Cardiac muscle cell (in vitro differentiated cells and primary cell): ENCODE measurements around the gene SOAT2. TPM values are rescaled to one million over a fixed set of nuclear protein-coding genes. Genes with fewer than 3 reads are reported as not detected.

ENCODE experiments used
- DNase-seq, 2 donors: peaks; one replicate each; pipeline versions ENCODE4 v3.0.0 to v3.0.0-alpha.2; 2010 to 2017; ENCODE audit warnings: low read depth in 1 of 2, low spot score in 1 of 2
- H3K27ac ChIP-seq: fragments of 200-600 bp; sonication (generic); 2 replicates; pipeline ENCODE4 v1.5.1; 2016
- H3K27me3 ChIP-seq: fragments of 200-600 bp; sonication (generic); 2 replicates; pipeline ENCODE4 v1.6.0; 2016; ENCODE audit warnings: control low read depth
- H3K36me3 ChIP-seq: fragments of 200-600 bp; sonication (generic); 2 replicates; pipeline ENCODE4 v1.5.1; 2016; ENCODE audit warnings: control low read depth
- H3K4me1 ChIP-seq: fragments of 200-600 bp; sonication (generic); 2 replicates; pipeline ENCODE4 v1.8.1; 2017; ENCODE audit warnings: low read depth, mild to moderate bottlenecking, mixed run types
- H3K4me3 ChIP-seq: fragments of 200-600 bp; sonication (generic); 2 replicates; pipeline ENCODE4 v1.5.1; 2016; ENCODE audit warnings: mild to moderate bottlenecking
- H3K9me3 ChIP-seq: fragments of 200-600 bp; sonication (generic); 2 replicates; pipeline ENCODE4 v1.5.1; 2017; ENCODE audit warnings: low read depth, mild to moderate bottlenecking, control low read depth
- CTCF ChIP-seq: IDR thresholded peaks from 2 replicates; pipeline ENCODE4 v1.5.1; 2012; ENCODE audit warnings: low read depth, mild to moderate bottlenecking, low read length
- polyA plus RNA-seq: library from polyadenylated mRNA; unstranded; fragments of >200 nt; fragmentation: Nextera tagmentation; extraction: Ambion mirVana; gene quantifications from 2 replicates; pipeline ENCODE4 v1.2.1, GENCODE V29; 2016
- total RNA-seq: library from RNA; depleted of rRNA; stranded (reverse); fragments of >200 nt; gene quantifications from 2 replicates; pipeline ENCODE4 v1.2.3, GENCODE V29; 2016

The SOAT2 gene
- total and polyA plus RNA-seq, 2 experiments from 2014 or later = 0.57 to 1.9 TPM

DNA sequence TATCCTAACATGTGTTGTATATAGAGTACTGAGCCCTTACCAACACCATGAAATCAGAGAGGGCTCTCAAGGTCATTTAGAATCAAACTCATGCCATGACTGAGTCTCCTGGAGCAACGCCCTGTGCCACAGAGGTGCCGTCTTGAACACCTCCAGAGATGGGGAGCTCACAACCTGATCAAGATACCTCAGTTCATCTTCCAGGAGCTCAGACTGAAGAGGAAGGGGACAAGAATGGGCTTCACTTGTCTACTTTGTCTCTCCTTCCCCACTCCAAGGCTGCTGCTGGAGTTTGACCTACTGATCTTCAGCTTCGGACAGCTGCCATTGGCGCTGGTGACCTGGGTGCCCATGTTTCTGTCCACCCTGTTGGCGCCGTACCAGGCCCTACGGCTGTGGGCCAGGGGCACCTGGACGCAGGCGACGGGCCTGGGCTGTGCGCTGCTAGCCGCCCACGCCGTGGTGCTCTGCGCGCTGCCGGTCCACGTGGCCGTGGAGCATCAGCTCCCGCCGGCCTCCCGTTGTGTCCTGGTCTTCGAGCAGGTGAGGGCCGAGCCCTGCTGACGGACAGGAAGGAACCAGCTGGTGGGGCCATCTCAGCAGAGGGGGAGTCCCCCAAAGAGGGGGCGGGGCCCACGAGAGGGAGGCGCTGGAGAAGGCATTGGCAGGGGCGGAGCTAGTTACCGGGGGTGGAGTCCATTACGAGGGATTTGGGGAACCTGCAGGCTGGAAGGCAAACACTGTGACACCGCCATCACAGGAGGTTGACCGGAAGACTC, 12.0 kb downstream of the SOAT2 start:
- Histone ChIP-seq H3K27ac (peak overlapping the region; percentile 60), H3K4me1 (peaks cover 12% of the 10 kb centered on the region), H3K9me3 (no peaks in the 10 kb centered on the region), H3K36me3 (no peaks in the 10 kb centered on the region), H3K4me3 (no peak overlapping the region), H3K27me3 (no peaks in the 10 kb centered on the region)
- DNase-seq = no peak
- TF ChIP-seq CTCF = no peak

- peak overlapping the region; percentile 72 for H3K27ac ChIP-seq
Measured at GRCh38 chr12:53115891-53116648, 12.8 kb downstream of the SOAT2 start.

GRCh38 chr12:53118751-53119300, 15.5 kb downstream of the SOAT2 start:
- Histone ChIP-seq H3K9me3 (no peaks in the 10 kb centered on the region), H3K4me3 (no peak overlapping the region), H3K27me3 (no peaks in the 10 kb centered on the region), H3K36me3 (no peaks in the 10 kb centered on the region), H3K27ac (no peak overlapping the region), H3K4me1 (peaks cover 12% of the 10 kb centered on the region)
- TF ChIP-seq CTCF = no peak
- no peak for DNase-seq

More at GRCh38 chr12:53115891-53116648, 12.8 kb downstream of the SOAT2 start:
- peaks cover 12% of the 10 kb centered on the region for H3K4me1 ChIP-seq
- no peak overlapping the region for H3K4me3 ChIP-seq
- no peaks in the 10 kb centered on the region for H3K36me3 ChIP-seq
- H3K27me3 ChIP-seq = no peaks in the 10 kb centered on the region
- no peak for TF ChIP-seq CTCF
- H3K9me3 ChIP-seq = no peaks in the 10 kb centered on the region
- peak in 1 of 2 donors; percentile 68 for DNase-seq

GRCh38 chr12:53120685-53121525, 17.6 kb downstream of the SOAT2 start:
- Histone ChIP-seq H3K9me3 (no peaks in the 10 kb centered on the region), H3K27ac (no peak overlapping the region), H3K4me3 (no peak overlapping the region), H3K27me3 (no peaks in the 10 kb centered on the region), H3K36me3 (no peaks in the 10 kb centered on the region), H3K4me1 (peaks cover 10% of the 10 kb centered on the region)
- no peak for TF ChIP-seq CTCF
- DNase-seq = no peak

DNA sequence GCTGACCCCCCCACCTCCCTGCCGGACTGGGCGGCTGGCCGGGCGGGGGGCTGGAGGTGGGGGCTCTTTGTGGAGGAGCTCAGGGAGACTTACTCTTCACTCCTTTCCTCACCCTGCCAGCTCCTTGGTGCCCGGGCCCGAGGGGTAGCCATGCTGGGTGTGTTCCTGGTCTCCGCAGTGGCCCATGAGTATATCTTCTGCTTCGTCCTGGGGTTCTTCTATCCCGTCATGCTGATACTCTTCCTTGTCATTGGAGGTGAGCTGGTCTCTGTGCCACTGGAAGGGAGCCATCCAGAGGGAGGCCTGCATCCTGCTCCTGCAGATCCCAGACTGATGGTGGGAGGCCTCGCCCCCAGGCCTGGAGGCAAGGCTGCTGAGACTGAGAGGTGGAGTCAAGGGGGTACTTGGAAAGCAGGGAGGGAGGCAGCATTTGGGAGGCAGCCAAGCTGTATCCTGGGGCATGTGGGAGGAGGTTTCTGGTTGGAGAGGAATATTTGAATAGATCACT, 19.7 kb downstream of the SOAT2 start:
- no peaks in the 10 kb centered on the region for H3K9me3 ChIP-seq
- H3K4me1 ChIP-seq = no peaks in the 10 kb centered on the region
- no peak overlapping the region for H3K4me3 ChIP-seq
- H3K27me3 ChIP-seq = no peaks in the 10 kb centered on the region
- no peak for TF ChIP-seq CTCF
- DNase-seq = peak in 1 of 2 donors; percentile 64
- H3K27ac ChIP-seq = no peak overlapping the region
- no peaks in the 10 kb centered on the region for H3K36me3 ChIP-seq
